Articular chondrocyte of knee joint (primary cell): ENCODE measurements around the gene ARAF. TPM values are rescaled to one million over a fixed set of nuclear protein-coding genes. Genes with fewer than 3 reads are reported as not detected.

ENCODE experiments used
- small RNA-seq: library from RNA; depleted of rRNA; stranded (forward); fragments of <200 nt; gene quantifications from one replicate; pipeline ENCODE3, GENCODE V24; 2012
- total RNA-seq: library from RNA; depleted of rRNA; stranded (reverse); fragments of >200 nt; gene quantifications from 2 replicates; pipeline ENCODE4 v1.2.3, GENCODE V29; 2012

Gene ARAF
- 19.1 and 19.7 TPM in 2 replicates for total RNA-seq

DNA sequence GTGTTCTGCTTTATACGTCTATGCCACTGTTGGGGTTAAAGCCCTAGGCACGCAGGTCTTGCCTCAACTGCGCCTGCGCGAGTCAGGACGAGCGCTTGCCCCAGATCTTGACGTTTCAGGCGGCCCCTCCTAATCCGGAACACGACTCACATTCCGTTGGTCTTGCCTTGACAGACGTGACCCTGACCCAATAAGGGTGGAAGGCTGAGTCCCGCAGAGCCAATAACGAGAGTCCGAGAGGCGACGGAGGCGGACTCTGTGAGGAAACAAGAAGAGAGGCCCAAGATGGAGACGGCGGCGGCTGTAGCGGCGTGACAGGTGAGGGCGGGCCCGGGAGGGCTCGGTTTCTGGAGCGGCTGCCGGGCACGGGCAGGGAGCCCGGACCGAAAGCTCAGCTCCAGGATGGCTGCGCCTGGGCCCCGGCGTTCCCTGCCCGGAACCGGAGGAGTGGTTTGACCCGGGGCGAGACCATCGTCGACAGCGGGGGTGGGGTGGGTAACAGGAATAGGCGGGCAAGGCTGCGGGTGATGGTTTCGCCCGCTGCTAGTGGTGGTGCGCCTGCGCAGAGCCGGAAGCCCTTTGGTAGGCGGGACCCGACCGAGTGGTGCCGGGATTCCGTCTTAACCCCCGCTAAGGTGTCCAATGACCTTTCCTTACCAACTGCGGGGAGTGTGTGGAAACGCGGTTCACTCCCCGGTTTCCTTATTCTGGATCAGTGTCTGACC, at the start of gene ARAF:
TSS of gene ARAF (plus strand) at position 272 of the 725 bp plus-strand sequence. CDS start 1,763 bp downstream, outside the sequence.

DNA sequence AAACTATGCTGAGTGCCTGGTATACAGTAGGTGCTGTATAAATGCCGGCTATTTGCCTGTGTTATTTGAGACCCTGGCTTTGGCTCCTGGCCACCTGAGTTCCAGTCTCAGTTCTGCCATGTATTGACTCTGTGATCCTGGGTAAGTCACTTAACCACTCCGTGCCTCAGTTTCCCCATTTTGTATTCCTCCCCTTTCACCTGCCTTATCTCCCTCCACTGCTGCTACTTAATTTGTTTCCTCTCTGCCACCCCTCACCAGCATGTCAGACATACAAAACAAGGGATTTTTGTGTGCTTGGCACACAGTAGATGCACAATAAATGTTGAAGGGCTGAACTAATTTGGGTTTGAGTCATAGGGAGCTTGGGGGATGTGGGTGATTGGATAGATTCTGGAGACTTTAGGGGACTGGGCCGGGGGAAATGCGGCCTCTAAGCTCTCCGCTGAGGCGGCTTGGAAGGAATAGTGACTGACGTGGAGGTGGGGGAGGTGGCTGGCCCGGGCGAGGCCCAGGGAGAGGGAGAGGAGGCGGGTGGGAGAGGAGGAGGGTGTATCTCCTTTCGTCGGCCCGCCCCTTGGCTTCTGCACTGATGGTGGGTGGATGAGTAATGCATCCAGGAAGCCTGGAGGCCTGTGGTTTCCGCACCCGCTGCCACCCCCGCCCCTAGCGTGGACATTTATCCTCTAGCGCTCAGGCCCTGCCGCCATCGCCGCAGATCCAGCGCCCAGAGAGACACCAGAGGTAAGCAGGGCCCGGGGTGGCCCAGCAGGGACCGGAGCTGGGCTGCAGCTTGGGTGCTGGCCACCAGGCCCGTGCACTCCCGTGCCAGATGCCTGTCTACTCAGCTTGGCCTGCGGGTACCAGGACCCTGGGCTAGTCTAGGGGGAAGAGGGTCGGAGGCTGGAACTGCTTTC, 21.0 kb downstream of the ARAF start, which contains the start of gene TIMP1:
TSS of gene TIMP1 (plus strand) at position 706 of the 917 bp plus-strand sequence. CDS start 980 bp downstream, outside the sequence.

DNA sequence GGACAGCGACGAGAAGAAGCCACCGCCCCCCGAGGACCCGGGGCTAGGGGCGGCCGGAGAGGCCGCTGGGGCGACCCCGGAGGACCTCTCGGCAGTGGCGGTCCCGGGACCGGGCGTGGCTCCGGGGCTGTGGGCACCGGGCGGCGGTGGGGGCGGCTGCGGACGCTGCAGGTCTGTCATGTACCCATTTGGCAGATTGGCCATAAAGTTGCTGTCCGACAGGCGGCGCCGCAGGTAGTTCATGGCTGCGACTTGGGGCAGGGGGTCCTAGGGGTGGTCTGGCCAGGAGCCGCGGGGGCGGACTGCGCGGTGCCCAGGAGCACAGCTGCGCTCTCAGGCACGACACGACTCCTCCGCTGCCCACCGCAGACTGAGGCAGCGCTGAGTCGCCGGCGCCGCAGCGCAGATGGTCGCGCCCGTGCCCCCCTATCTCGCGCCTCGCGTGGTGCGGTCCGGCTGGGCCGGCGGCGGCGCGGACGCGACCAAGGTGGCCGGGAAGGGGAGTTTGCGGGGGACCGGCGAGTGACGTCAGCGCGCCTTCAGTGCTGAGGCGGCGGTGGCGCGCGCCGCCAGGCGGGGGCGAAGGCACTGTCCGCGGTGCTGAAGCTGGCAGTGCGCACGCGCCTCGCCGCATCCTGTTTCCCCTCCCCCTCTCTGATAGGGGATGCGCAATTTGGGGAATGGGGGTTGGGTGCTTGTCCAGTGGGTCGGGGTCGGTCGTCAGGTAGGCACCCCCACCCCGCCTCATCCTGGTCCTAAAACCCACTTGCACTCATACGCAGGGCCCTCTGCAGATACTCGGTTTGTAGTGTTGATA, 58.7 kb downstream of the ARAF start, which contains the start of gene SYN1:
TSS of gene SYN1 (minus strand) at position 372 of the 817 bp plus-strand sequence. CDS start at position 243, 129 bp downstream.

Small RNAs within 50 kb of the gene (small RNA-seq; reads per million reads assigned to genes)
- gene MIR4769 = not detected

Other genes starting within 250 kb of the ARAF start
- 0.22 TPM in 1 of 2 replicates, not detected in the other for gene ZNF157, start 190.6 kb upstream of the ARAF start, total RNA-seq
- 10.5 and 10.9 TPM in 2 replicates for gene ZNF41, start 78.0 kb upstream of the ARAF start, total RNA-seq
- 385 and 493 TPM in 2 replicates for gene TIMP1, start 21.2 kb downstream of the ARAF start, total RNA-seq
- gene SYN1, start 58.7 kb downstream of the ARAF start, total RNA-seq = 0.11 and 0.52 TPM in 2 replicates
- 0.11 and 0.13 TPM in 2 replicates for gene CFP, start 68.7 kb downstream of the ARAF start, total RNA-seq
- 17.6 and 18.7 TPM in 2 replicates for gene ELK1, start 89.4 kb downstream of the ARAF start, total RNA-seq
- gene UXT, start 98.0 kb downstream of the ARAF start, total RNA-seq = 96.4 and 106 TPM in 2 replicates